ENCODE measurements around the gene HOXC5.

- no peak for TF ChIP-seq CTCF (IDR thresholded peaks at IDR 0.05)
- TF ChIP-seq POLR2A (IDR thresholded peaks at IDR 0.05), result no peak
Observed at GRCh38 chr12:54024581-54025305, 8.1 kb upstream of the HOXC5 start.

Measured in testis (tissue), 2 donors.